Measurements from ENCODE around the gene FTSJ3. TPM values are rescaled to one million over a fixed set of nuclear protein-coding genes. Genes with fewer than 3 reads are reported as not detected.

FTSJ3 gene
- total and polyA plus RNA-seq, 4 donors = 10.5 to 31.1 (median 19.2) TPM

DNA sequence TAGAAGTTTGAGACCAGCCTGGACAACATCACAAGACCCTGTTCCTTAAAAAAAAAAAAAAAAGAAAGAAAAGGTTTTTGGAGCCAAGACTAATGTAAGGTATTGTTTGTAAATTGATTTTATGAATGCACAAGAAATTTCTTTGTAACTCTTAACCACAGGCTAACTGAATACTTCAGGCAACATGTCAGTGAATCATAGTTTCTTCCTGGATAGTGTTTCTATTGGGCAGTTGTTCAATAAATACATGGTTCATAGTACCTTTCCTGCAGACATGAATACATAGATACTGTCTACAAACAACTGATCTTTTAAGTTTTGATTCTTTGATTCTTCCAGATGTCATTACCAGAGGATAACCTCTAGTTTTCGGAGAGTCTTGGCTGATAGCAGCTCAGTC, 41.9 kb downstream of the FTSJ3 start:
- Histone ChIP-seq H3K9me3 (ENCODE audit: control insufficient read depth in 4 of 4, low read length in 3 of 4) (no peaks in the 10 kb centered on the region), H3K27ac (ENCODE audit: low read depth in 1 of 2, low read length in 2 of 2) (no peak overlapping the region), H3K4me1 (ENCODE audit: control insufficient read depth in 4 of 4, insufficient read depth in 4 of 4, low read length in 3 of 4) (peaks cover 0 to 5% (median 0%) of the 10 kb centered on the region in 4 donors), H3K27me3 (ENCODE audit: control insufficient read depth in 4 of 4, insufficient read depth in 4 of 4, low read length in 3 of 4) (no peaks in the 10 kb centered on the region), H3K36me3 (ENCODE audit: control insufficient read depth in 4 of 4, insufficient read depth in 3 of 4, low read depth in 1 of 4, low read length in 3 of 4) (peaks cover 8 to 32% (median 21%) of the 10 kb centered on the region in 4 donors), H3K9ac (ENCODE audit: low read depth in 1 of 2, low read length in 2 of 2) (no peak overlapping the region), H3K4me3 (ENCODE audit: low read depth in 1 of 3, low read length in 3 of 3) (no peak overlapping the region)
- no peak for DNase-seq (ENCODE audit: low spot score)
- 98% methylated on average over 1 of the region's 1 CpG for WGBS
- no peak for TF ChIP-seq REST (IDR thresholded peaks at IDR 0.05)
- TF ChIP-seq SP1 (IDR thresholded peaks at IDR 0.05) = no peak
- no peak for TF ChIP-seq CTCF (IDR thresholded peaks at IDR 0.05; ENCODE audit: low read depth, low read length, missing input control)
- TF ChIP-seq, protein P1, sequence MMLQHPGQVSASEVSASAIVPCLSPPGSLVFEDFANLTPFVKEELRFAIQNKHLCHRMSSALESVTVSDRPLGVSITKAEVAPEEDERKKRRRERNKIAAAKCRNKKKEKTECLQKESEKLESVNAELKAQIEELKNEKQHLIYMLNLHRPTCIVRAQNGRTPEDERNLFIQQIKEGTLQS (IDR thresholded peaks at IDR 0.05) = no peak
- no peak for TF ChIP-seq NR2F2 (IDR thresholded peaks at IDR 0.05)
- TF ChIP-seq RXRA (IDR thresholded peaks at IDR 0.05) = no peak

GRCh38 chr17:63783522-63783921, 43.9 kb downstream of the FTSJ3 start:
- Histone ChIP-seq H3K36me3 (ENCODE audit: control insufficient read depth in 4 of 4, insufficient read depth in 3 of 4, low read depth in 1 of 4, low read length in 3 of 4) (peaks cover 5 to 21% (median 12%) of the 10 kb centered on the region in 4 donors), H3K4me1 (ENCODE audit: control insufficient read depth in 4 of 4, insufficient read depth in 4 of 4, low read length in 3 of 4) (peaks cover 0 to 9% (median 0%) of the 10 kb centered on the region in 4 donors), H3K27me3 (ENCODE audit: control insufficient read depth in 4 of 4, insufficient read depth in 4 of 4, low read length in 3 of 4) (no peaks in the 10 kb centered on the region), H3K9me3 (ENCODE audit: control insufficient read depth in 4 of 4, low read length in 3 of 4) (no peaks in the 10 kb centered on the region), H3K27ac (ENCODE audit: low read depth in 1 of 2, low read length in 2 of 2) (no peak overlapping the region), H3K4me3 (ENCODE audit: low read depth in 1 of 3, low read length in 3 of 3) (no peak overlapping the region), H3K9ac (ENCODE audit: low read depth in 1 of 2, low read length in 2 of 2) (no peak overlapping the region)
- 76% methylated on average over 6 of the region's 6 CpGs for WGBS
- no peak for DNase-seq (ENCODE audit: low spot score)
- TF ChIP-seq, protein P2, sequence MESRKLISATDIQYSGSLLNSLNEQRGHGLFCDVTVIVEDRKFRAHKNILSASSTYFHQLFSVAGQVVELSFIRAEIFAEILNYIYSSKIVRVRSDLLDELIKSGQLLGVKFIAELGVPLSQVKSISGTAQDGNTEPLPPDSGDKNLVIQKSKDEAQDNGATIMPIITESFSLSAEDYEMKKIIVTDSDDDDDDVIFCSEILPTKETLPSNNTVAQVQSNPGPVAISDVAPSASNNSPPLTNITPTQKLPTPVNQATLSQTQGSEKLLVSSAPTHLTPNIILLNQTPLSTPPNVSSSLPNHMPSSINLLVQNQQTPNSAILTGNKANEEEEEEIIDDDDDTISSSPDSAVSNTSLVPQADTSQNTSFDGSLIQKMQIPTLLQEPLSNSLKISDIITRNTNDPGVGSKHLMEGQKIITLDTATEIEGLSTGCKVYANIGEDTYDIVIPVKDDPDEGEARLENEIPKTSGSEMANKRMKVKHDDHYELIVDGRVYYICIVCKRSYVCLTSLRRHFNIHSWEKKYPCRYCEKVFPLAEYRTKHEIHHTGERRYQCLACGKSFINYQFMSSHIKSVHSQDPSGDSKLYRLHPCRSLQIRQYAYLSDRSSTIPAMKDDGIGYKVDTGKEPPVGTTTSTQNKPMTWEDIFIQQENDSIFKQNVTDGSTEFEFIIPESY (IDR thresholded peaks at IDR 0.05) = no peak
- TF ChIP-seq SP1 (IDR thresholded peaks at IDR 0.05) (no peak), TAF1 (conservative IDR thresholded peaks at IDR 0.05) (no peak), REST (IDR thresholded peaks at IDR 0.05) (no peak), JUND (IDR thresholded peaks at IDR 0.05) (no peak), HNF4A (conservative IDR thresholded peaks at IDR 0.05) (no peak), EGR1 (IDR thresholded peaks at IDR 0.05; ENCODE audit: low read depth in 2 of 2) (no peak), RXRA (IDR thresholded peaks at IDR 0.05) (no peak)
